ENCODE data around the gene USP22. TPM values are rescaled to one million over a fixed set of nuclear protein-coding genes. Genes with fewer than 3 reads are reported as not detected.

USP22 gene
- total and polyA plus RNA-seq, 2 of the 8 experiments (the other 6 are each of a cell fraction or from before 2014, with no cell fraction given) = 221 to 316 TPM

DNA sequence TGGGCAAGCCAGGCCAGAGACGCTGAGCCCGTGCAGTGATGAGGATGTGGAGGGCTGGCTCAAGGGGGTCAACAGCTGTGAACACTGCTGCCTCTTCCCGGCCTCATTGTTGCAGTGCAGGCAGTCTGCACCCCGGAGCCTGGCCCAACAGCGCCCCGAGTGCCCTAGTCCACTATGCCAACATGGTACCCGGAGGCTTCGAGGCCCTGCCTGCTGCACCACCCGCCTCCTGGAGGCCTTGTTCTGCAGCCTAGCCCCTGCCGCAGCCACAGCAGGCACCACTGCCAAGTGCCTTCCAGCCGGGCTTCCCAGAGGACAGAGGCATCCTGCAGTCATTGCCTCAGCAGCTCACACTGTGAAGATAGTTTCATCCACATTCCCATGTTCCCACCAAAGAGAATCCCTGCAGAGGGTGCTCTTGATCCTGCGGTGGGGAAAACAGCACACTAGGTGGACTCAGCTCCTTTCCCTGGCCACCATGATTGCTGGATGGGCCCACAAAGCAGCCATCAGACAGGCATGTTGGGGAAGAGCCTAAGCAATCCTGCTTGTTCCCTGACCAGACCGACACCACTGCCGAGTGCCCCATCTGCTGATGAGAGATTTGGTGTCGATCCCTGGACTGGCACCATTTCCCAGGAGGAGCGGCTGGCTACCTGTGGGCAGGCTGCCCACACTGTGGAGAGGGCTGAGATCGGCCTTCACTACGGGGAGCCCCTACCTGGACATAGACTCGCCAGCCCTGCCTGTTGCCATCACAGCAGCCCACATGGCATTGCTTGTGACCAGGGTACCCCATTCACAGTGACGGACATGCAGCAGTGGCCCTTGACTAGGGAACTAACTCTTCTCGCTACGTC lies 44.9 kb downstream of the USP22 start (continued):
- TF ChIP-seq SIN3A (conservative IDR thresholded peaks at IDR 0.05 in 1 of 2, IDR thresholded peaks at IDR 0.05 in 1 of 2; ENCODE audit: low read depth in 1 of 2, low read length in 2 of 2) (no peak), YY1 (IDR thresholded peaks at IDR 0.05; ENCODE audit: low read depth, low read length) (no peak), CHD1 (IDR thresholded peaks at IDR 0.05; ENCODE audit: low read depth, low read length) (no peak), KDM4A (IDR thresholded peaks at IDR 0.05; ENCODE audit: low read depth, low read length, severe bottlenecking) (no peak), RAD21 (IDR thresholded peaks at IDR 0.05 in 1 of 2, conservative IDR thresholded peaks at IDR 0.05 in 1 of 2; ENCODE audit: low read depth in 2 of 2, low read length in 2 of 2) (peak; percentile 6 to 28; a peak in 3 of 4 replicates), JUN (IDR thresholded peaks at IDR 0.05; ENCODE audit: low read depth, low read length) (no peak), GTF2F1 (IDR thresholded peaks at IDR 0.05; ENCODE audit: borderline replicate concordance, low read depth, low read length) (no peak), HDAC6 (IDR thresholded peaks at IDR 0.05; ENCODE audit: low read depth, low read length) (no peak), NRF1 (IDR thresholded peaks at IDR 0.05; ENCODE audit: low read depth, low read length) (no peak)
- TF ChIP-seq, protein P1, sequence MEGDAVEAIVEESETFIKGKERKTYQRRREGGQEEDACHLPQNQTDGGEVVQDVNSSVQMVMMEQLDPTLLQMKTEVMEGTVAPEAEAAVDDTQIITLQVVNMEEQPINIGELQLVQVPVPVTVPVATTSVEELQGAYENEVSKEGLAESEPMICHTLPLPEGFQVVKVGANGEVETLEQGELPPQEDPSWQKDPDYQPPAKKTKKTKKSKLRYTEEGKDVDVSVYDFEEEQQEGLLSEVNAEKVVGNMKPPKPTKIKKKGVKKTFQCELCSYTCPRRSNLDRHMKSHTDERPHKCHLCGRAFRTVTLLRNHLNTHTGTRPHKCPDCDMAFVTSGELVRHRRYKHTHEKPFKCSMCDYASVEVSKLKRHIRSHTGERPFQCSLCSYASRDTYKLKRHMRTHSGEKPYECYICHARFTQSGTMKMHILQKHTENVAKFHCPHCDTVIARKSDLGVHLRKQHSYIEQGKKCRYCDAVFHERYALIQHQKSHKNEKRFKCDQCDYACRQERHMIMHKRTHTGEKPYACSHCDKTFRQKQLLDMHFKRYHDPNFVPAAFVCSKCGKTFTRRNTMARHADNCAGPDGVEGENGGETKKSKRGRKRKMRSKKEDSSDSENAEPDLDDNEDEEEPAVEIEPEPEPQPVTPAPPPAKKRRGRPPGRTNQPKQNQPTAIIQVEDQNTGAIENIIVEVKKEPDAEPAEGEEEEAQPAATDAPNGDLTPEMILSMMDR (IDR thresholded peaks at IDR 0.05; ENCODE audit: control extremely low read depth in 1 of 3, insufficient read depth in 1 of 3, low read depth in 1 of 3, low read length in 3 of 3) = peak in 2 of 3 experiments; percentile 1 to 26; a peak in 2 of 4 replicates

All from H1 (cell line).